ENCODE results near the gene AEBP2.

DNA sequence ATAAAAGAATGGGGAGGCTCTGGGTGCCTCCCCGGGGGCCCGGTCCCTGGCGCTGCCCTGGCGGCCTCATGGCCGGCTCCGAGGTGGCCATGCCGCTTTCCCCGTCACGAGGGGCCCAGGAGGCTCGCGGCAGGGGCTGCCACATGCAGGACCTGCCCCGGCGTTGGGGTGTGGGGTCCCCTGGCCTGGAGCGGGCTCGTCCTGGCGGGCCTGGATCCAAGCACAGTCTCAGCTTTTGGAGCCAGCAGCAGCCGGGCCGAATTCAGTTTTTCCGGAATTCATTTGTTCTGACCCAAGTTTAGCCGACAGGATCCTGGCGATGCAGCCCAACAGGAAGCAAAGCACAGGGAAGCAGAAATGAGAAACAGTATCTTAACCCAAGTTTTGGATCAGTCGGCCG is 26.4 kb upstream of the AEBP2 start:
- TF ChIP-seq, protein P1, sequence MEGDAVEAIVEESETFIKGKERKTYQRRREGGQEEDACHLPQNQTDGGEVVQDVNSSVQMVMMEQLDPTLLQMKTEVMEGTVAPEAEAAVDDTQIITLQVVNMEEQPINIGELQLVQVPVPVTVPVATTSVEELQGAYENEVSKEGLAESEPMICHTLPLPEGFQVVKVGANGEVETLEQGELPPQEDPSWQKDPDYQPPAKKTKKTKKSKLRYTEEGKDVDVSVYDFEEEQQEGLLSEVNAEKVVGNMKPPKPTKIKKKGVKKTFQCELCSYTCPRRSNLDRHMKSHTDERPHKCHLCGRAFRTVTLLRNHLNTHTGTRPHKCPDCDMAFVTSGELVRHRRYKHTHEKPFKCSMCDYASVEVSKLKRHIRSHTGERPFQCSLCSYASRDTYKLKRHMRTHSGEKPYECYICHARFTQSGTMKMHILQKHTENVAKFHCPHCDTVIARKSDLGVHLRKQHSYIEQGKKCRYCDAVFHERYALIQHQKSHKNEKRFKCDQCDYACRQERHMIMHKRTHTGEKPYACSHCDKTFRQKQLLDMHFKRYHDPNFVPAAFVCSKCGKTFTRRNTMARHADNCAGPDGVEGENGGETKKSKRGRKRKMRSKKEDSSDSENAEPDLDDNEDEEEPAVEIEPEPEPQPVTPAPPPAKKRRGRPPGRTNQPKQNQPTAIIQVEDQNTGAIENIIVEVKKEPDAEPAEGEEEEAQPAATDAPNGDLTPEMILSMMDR (IDR thresholded peaks at IDR 0.05; ENCODE audit: low read length), result no peak
- TF ChIP-seq EZH2 (IDR thresholded peaks at IDR 0.05; ENCODE audit: borderline replicate concordance, low read length), result no peak
